ENCODE results near the gene MAML2. TPM values are rescaled to one million over a fixed set of nuclear protein-coding genes. Genes with fewer than 3 reads are reported as not detected.

MAML2 gene
- total and polyA plus RNA-seq, 4 donors: 0.56 to 2.1 (median 1.4) TPM

- peak overlapping the region in 1 of 2 donors; percentile 46 for H3K9ac ChIP-seq (ENCODE audit: low read depth in 1 of 2, low read length in 2 of 2)
- TF ChIP-seq JUND (IDR thresholded peaks at IDR 0.05): no peak
- peak in 1 of 2 donors; percentile 10 for TF ChIP-seq RXRA (IDR thresholded peaks at IDR 0.05)
- TF ChIP-seq, protein P1, sequence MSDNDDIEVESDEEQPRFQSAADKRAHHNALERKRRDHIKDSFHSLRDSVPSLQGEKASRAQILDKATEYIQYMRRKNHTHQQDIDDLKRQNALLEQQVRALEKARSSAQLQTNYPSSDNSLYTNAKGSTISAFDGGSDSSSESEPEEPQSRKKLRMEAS (IDR thresholded peaks at IDR 0.05): peak; percentile 41
- TF ChIP-seq SP1 (IDR thresholded peaks at IDR 0.05): peak; percentile 57
- peak; percentile 50 for TF ChIP-seq YY1 (IDR thresholded peaks at IDR 0.05)
- TF ChIP-seq ZBTB33 (IDR thresholded peaks at IDR 0.05): peak; percentile 97
- TF ChIP-seq, protein P2, sequence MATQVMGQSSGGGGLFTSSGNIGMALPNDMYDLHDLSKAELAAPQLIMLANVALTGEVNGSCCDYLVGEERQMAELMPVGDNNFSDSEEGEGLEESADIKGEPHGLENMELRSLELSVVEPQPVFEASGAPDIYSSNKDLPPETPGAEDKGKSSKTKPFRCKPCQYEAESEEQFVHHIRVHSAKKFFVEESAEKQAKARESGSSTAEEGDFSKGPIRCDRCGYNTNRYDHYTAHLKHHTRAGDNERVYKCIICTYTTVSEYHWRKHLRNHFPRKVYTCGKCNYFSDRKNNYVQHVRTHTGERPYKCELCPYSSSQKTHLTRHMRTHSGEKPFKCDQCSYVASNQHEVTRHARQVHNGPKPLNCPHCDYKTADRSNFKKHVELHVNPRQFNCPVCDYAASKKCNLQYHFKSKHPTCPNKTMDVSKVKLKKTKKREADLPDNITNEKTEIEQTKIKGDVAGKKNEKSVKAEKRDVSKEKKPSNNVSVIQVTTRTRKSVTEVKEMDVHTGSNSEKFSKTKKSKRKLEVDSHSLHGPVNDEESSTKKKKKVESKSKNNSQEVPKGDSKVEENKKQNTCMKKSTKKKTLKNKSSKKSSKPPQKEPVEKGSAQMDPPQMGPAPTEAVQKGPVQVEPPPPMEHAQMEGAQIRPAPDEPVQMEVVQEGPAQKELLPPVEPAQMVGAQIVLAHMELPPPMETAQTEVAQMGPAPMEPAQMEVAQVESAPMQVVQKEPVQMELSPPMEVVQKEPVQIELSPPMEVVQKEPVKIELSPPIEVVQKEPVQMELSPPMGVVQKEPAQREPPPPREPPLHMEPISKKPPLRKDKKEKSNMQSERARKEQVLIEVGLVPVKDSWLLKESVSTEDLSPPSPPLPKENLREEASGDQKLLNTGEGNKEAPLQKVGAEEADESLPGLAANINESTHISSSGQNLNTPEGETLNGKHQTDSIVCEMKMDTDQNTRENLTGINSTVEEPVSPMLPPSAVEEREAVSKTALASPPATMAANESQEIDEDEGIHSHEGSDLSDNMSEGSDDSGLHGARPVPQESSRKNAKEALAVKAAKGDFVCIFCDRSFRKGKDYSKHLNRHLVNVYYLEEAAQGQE (IDR thresholded peaks at IDR 0.05): no peak
- no peak for TF ChIP-seq CTCF (IDR thresholded peaks at IDR 0.05; ENCODE audit: low read depth, low read length, missing input control)
- peak in 1 of 2 donors; percentile 14 for TF ChIP-seq EGR1 (IDR thresholded peaks at IDR 0.05; ENCODE audit: low read depth in 2 of 2)
- TF ChIP-seq NR2F2 (IDR thresholded peaks at IDR 0.05): peak; percentile 42
- peak; percentile 42 to 60 for TF ChIP-seq RAD21 (IDR thresholded peaks at IDR 0.05)
- 8% methylated on average over 19 of the region's 19 CpGs for WGBS
Measured at GRCh38 chr11:96242971-96243647, 99.9 kb downstream of the MAML2 start.

DNA sequence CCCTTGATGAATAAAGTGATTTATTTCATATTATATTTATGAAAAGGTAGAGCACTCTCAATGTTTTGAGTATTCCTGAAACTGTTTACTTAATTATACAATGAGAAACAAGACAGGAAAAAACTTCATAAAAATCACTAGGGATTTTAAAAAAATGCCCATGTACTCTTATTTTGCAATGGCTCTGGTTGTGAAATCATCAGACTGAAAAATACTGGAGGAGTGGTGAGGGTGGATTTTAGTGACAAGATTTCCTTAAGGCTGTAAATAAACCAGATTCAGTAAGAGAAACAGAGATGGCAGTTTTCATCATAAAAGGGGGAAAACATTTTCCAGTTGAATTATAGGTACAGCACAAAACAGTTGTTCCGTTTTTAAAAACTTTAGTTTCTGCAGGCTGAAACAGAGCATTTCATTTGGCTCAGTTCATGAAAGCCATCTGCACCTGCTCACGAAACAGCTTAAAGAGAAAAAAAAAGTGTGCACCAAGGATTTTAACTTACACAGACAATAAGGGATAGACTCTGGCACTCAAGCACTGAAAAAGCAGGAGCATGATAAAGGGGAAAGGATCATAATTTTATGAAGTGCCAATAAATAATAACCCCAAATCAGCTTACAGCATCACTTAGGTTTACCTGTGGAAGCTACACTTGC is 100.7 kb downstream of the MAML2 start:
- no peak for DNase-seq (ENCODE audit: low spot score)
- no peaks in the 10 kb centered on the region for H3K27me3 ChIP-seq (ENCODE audit: control insufficient read depth in 4 of 4, insufficient read depth in 4 of 4, low read length in 3 of 4)
- H3K9ac ChIP-seq (ENCODE audit: low read depth in 1 of 2, low read length in 2 of 2): no peak overlapping the region
- H3K4me1 ChIP-seq (ENCODE audit: control insufficient read depth in 4 of 4, insufficient read depth in 4 of 4, low read length in 3 of 4): peaks cover 0 to 4% (median under 1%) of the 10 kb centered on the region in 4 donors
- WGBS: 51% methylated on average over 2 of the region's 2 CpGs
- peak overlapping the region in 1 of 2 donors; percentile 79 for H3K27ac ChIP-seq (ENCODE audit: low read depth in 1 of 2, low read length in 2 of 2)
- TF ChIP-seq, protein P3, sequence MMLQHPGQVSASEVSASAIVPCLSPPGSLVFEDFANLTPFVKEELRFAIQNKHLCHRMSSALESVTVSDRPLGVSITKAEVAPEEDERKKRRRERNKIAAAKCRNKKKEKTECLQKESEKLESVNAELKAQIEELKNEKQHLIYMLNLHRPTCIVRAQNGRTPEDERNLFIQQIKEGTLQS (IDR thresholded peaks at IDR 0.05): no peak
- no peak for TF ChIP-seq NR2F2 (IDR thresholded peaks at IDR 0.05)
- no peaks in the 10 kb centered on the region for H3K9me3 ChIP-seq (ENCODE audit: control insufficient read depth in 4 of 4, low read length in 3 of 4)
- H3K4me3 ChIP-seq (ENCODE audit: low read depth in 1 of 3, low read length in 3 of 3): no peak overlapping the region
- no peaks in the 10 kb centered on the region for H3K36me3 ChIP-seq (ENCODE audit: control insufficient read depth in 4 of 4, insufficient read depth in 3 of 4, low read depth in 1 of 4, low read length in 3 of 4)

More at GRCh38 chr11:96242971-96243647, 99.9 kb downstream of the MAML2 start:
- no peaks in the 10 kb centered on the region for H3K36me3 ChIP-seq (ENCODE audit: control insufficient read depth in 4 of 4, insufficient read depth in 3 of 4, low read depth in 1 of 4, low read length in 3 of 4)
- H3K4me1 ChIP-seq (ENCODE audit: control insufficient read depth in 4 of 4, insufficient read depth in 4 of 4, low read length in 3 of 4): peaks cover 0 to 4% (median 1%) of the 10 kb centered on the region in 4 donors
- H3K9me3 ChIP-seq (ENCODE audit: control insufficient read depth in 4 of 4, low read length in 3 of 4): no peaks in the 10 kb centered on the region
- H3K27me3 ChIP-seq (ENCODE audit: control insufficient read depth in 4 of 4, insufficient read depth in 4 of 4, low read length in 3 of 4): no peaks in the 10 kb centered on the region
- H3K27ac ChIP-seq (ENCODE audit: low read depth in 1 of 2, low read length in 2 of 2): peak overlapping the region; percentile 70 to 79
- peak; percentile 74 for DNase-seq (ENCODE audit: low spot score)
- H3K4me3 ChIP-seq (ENCODE audit: low read depth in 1 of 3, low read length in 3 of 3): peak overlapping the region; percentile 24 to 65 (median 45)

Data from liver (tissue), 9 donors.